Spleen (tissue), 7 donors: ENCODE data around the gene ALAD.
"Not testable (repeated sequence)": the region's sequence is repeated elsewhere in the genome, so short reads cannot be mapped to it uniquely, and the experiment has no call there.

ENCODE experiments used
- POLR2A ChIP-seq, 3 donors: fragments of 450-650 bp; IDR thresholded peaks; one replicate each; pipeline ENCODE4 v1.5.1; 2017; ENCODE audit warnings: antibody characterized with exemption in 3 of 3, mild to moderate bottlenecking in 1 of 3
- TF ChIP-seq, protein P1 (sequence below), 11 experiments: fragments of 200-600 bp in 7 of 11; fragments of 450-650 bp in 4 of 11; sonication (generic) in 4 of 11; IDR thresholded peaks in 8 of 11; conservative IDR thresholded peaks in 3 of 11; 1 replicate in 7 of 11; 2 replicates in 4 of 11; pipeline versions ENCODE4 v1.4.0 to v1.8.0; 2016 to 2021; ENCODE audit warnings: antibody characterized with exemption in 11 of 11, inconsistent platforms in 4 of 11, mild to moderate bottlenecking in 1 of 11
- donor health status: DM: no; HTN: no; CAD: no; lungs with moderate emphysema.
- donor health status: DM: no; HTN: no; CAD: no.
- donor health status: DM: no; HTN: no; CAD: no.

DNA sequence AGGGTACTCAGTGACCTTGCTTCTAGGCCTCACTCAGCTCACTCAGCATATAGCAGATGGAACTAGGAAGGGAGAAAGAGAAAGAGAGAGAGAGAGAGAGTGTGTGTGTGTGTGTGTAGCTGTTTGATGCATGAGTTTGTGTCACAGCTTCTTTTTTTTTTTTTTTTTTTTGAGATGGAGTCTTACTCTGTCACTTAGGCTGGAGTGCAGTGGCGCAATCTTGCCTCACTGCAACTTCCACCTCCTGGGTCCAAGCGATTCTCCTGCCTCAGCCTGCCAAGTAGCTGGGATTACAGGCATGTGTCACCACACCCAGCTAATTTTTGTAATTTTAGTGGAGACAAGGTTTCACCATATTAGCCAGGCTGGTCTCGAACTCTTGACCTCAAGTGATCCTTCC lies 35.4 kb downstream of the ALAD start:
- not testable (repeated sequence) for TF ChIP-seq POLR2A (IDR thresholded peaks at IDR 0.05)
- TF ChIP-seq, protein P1, sequence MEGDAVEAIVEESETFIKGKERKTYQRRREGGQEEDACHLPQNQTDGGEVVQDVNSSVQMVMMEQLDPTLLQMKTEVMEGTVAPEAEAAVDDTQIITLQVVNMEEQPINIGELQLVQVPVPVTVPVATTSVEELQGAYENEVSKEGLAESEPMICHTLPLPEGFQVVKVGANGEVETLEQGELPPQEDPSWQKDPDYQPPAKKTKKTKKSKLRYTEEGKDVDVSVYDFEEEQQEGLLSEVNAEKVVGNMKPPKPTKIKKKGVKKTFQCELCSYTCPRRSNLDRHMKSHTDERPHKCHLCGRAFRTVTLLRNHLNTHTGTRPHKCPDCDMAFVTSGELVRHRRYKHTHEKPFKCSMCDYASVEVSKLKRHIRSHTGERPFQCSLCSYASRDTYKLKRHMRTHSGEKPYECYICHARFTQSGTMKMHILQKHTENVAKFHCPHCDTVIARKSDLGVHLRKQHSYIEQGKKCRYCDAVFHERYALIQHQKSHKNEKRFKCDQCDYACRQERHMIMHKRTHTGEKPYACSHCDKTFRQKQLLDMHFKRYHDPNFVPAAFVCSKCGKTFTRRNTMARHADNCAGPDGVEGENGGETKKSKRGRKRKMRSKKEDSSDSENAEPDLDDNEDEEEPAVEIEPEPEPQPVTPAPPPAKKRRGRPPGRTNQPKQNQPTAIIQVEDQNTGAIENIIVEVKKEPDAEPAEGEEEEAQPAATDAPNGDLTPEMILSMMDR (IDR thresholded peaks at IDR 0.05 in 8 of 11, conservative IDR thresholded peaks at IDR 0.05 in 3 of 11) = not testable (repeated sequence)
